ENCODE results near the gene HS3ST5.
"Not testable (repeated sequence)": the region's sequence is repeated elsewhere in the genome, so short reads cannot be mapped to it uniquely, and the experiment has no call there.

The HS3ST5 gene

GRCh38 chr6:114055763-114056162, 287.1 kb downstream of the HS3ST5 start:
- TF ChIP-seq BHLHE40 (IDR thresholded peaks at IDR 0.05; ENCODE audit: borderline replicate concordance) (no peak), ELF4 (IDR thresholded peaks at IDR 0.05) (no peak), NFRKB (IDR thresholded peaks at IDR 0.05) (no peak), SUZ12 (IDR thresholded peaks at IDR 0.05) (no peak), ZNF384 (IDR thresholded peaks at IDR 0.05) (no peak)
- CTCF ChIA-PET: no interaction called here
- no peak for DNase-seq (ENCODE audit: extremely low spot score)
- POLR2A ChIA-PET: no interaction called here

- DNase-seq (ENCODE audit: extremely low spot score): no peak
- no peak for TF ChIP-seq LEF1 (IDR thresholded peaks at IDR 0.05; ENCODE audit: borderline replicate concordance)
- no peak for TF ChIP-seq CTBP1 (IDR thresholded peaks at IDR 0.05; ENCODE audit: borderline replicate concordance)
- no peak for TF ChIP-seq SP1 (IDR thresholded peaks at IDR 0.05)
- TF ChIP-seq SUZ12 (IDR thresholded peaks at IDR 0.05): no peak
- no peak for TF ChIP-seq FOXM1 (IDR thresholded peaks at IDR 0.05; ENCODE audit: borderline replicate concordance)
- no peak for TF ChIP-seq BHLHE40 (IDR thresholded peaks at IDR 0.05; ENCODE audit: borderline replicate concordance)
- no peak for TF ChIP-seq FOXA1 (IDR thresholded peaks at IDR 0.05)
- no peak for TF ChIP-seq L3MBTL2 (conservative IDR thresholded peaks at IDR 0.05)
- no peak for TF ChIP-seq ZNF384 (IDR thresholded peaks at IDR 0.05)
- TF ChIP-seq TARDBP (IDR thresholded peaks at IDR 0.05): no peak
- no peak for TF ChIP-seq NFRKB (IDR thresholded peaks at IDR 0.05)
- CTCF ChIA-PET: no interaction called here
- POLR2A ChIA-PET: no interaction called here
Observed at GRCh38 chr6:114055349-114055748, 287.5 kb downstream of the HS3ST5 start.

- ChIA-PET CTCF (no interaction called here), POLR2A (no interaction called here)
- DNase-seq (ENCODE audit: extremely low spot score): no peak
- no peak for TF ChIP-seq L3MBTL2 (conservative IDR thresholded peaks at IDR 0.05)
- TF ChIP-seq TARDBP (IDR thresholded peaks at IDR 0.05): no peak
- no peak for TF ChIP-seq NFRKB (IDR thresholded peaks at IDR 0.05)
- no peak for TF ChIP-seq ARNT (IDR thresholded peaks at IDR 0.05)
- no peak for TF ChIP-seq SP1 (IDR thresholded peaks at IDR 0.05)
- TF ChIP-seq FOXA1 (IDR thresholded peaks at IDR 0.05): no peak
- TF ChIP-seq CTBP1 (IDR thresholded peaks at IDR 0.05; ENCODE audit: borderline replicate concordance): no peak
- no peak for TF ChIP-seq FOXM1 (IDR thresholded peaks at IDR 0.05; ENCODE audit: borderline replicate concordance)
- no peak for TF ChIP-seq ZNF384 (IDR thresholded peaks at IDR 0.05)
- no peak for TF ChIP-seq PKNOX1 (IDR thresholded peaks at IDR 0.05)
- TF ChIP-seq SUZ12 (IDR thresholded peaks at IDR 0.05): no peak
- TF ChIP-seq ELF4 (IDR thresholded peaks at IDR 0.05): no peak
- no peak for TF ChIP-seq HDGF (IDR thresholded peaks at IDR 0.05; ENCODE audit: borderline replicate concordance)
- TF ChIP-seq BHLHE40 (IDR thresholded peaks at IDR 0.05; ENCODE audit: borderline replicate concordance): no peak
- TF ChIP-seq FOXK2 (IDR thresholded peaks at IDR 0.05): no peak
Observed at GRCh38 chr6:114053791-114054190, 289.0 kb downstream of the HS3ST5 start.

GRCh38 chr6:114052141-114052540, 290.7 kb downstream of the HS3ST5 start:
- POLR2A ChIA-PET: no interaction called here
- CTCF ChIA-PET: no interaction called here
- DNase-seq (ENCODE audit: extremely low spot score): no peak
- TF ChIP-seq FOXM1 (IDR thresholded peaks at IDR 0.05; ENCODE audit: borderline replicate concordance) (no peak), TARDBP (IDR thresholded peaks at IDR 0.05) (no peak), NFRKB (IDR thresholded peaks at IDR 0.05) (no peak), FOXK2 (IDR thresholded peaks at IDR 0.05) (no peak), ELF4 (IDR thresholded peaks at IDR 0.05) (no peak), ARNT (IDR thresholded peaks at IDR 0.05) (no peak), PKNOX1 (IDR thresholded peaks at IDR 0.05) (no peak)

- ChIA-PET POLR2A (no interaction called here), CTCF (no interaction called here)
- no peak for TF ChIP-seq TARDBP (IDR thresholded peaks at IDR 0.05)
- no peak for TF ChIP-seq FOXK2 (IDR thresholded peaks at IDR 0.05)
- no peak for TF ChIP-seq ELF4 (IDR thresholded peaks at IDR 0.05)
- DNase-seq (ENCODE audit: extremely low spot score): no peak
Observed at GRCh38 chr6:114051031-114051430, 291.8 kb downstream of the HS3ST5 start.

- POLR2A ChIA-PET: no interaction called here
- no peak for DNase-seq (ENCODE audit: extremely low spot score)
- CTCF ChIA-PET: no interaction called here
- TF ChIP-seq LEF1 (IDR thresholded peaks at IDR 0.05; ENCODE audit: borderline replicate concordance): no peak
- TF ChIP-seq NFRKB (IDR thresholded peaks at IDR 0.05): no peak
- TF ChIP-seq FOXM1 (IDR thresholded peaks at IDR 0.05; ENCODE audit: borderline replicate concordance): no peak
- TF ChIP-seq BHLHE40 (IDR thresholded peaks at IDR 0.05; ENCODE audit: borderline replicate concordance): no peak
- TF ChIP-seq PKNOX1 (IDR thresholded peaks at IDR 0.05): no peak
- TF ChIP-seq L3MBTL2 (conservative IDR thresholded peaks at IDR 0.05): no peak
- TF ChIP-seq FOXA1 (IDR thresholded peaks at IDR 0.05): no peak
Observed at GRCh38 chr6:114049367-114049966, 293.4 kb downstream of the HS3ST5 start.

GRCh38 chr6:114044566-114044965, 298.3 kb downstream of the HS3ST5 start:
- CTCF ChIA-PET; POLR2A ChIA-PET; DNase-seq (ENCODE audit: extremely low spot score): not testable (repeated sequence)
